Measurements from ENCODE around the gene MRPS21. TPM values are rescaled to one million over a fixed set of nuclear protein-coding genes. Genes with fewer than 3 reads are reported as not detected.
A peak's percentile ranks its signal among the peaks of the same experiment; 100 is the strongest.

Gene MRPS21
- total and polyA plus RNA-seq, 4 experiments from 2014 or later, result 62.9 to 89.4 (median 68.5) TPM

- H3K36me3 ChIP-seq (ENCODE audit: insufficient read depth, low read length), result no peaks in the 10 kb centered on the region
- intact Hi-C loops (cut with micrococcal nuclease), result loop anchor here (1.0 to 2.0 kb wide), 4 partner anchors 11 to 46 kb away; partner anchors contain the start of genes ANP32E, APH1A and MRPS21
- ChIA-PET POLR2A (ENCODE audit: partially characterized antibody) (interaction anchor here (0.7 to 2.6 kb wide), 12 partner anchors 9 to 395 kb away, joined by 3 to 37 read pairs (median 5); partner anchors contain the start of genes ANP32E, APH1A and RPRD2), CTCF (ENCODE audit: partially characterized antibody) (interaction anchor here (0.7 to 3.9 kb wide), 10 partner anchors 9 to 875 kb away, joined by 3 to 45 read pairs (median 4); partner anchors contain the start of genes ANP32E, C1orf54, CA14 and TNFAIP8L2)
- no peaks in the 10 kb centered on the region for H3K27me3 ChIP-seq (ENCODE audit: insufficient read depth, low read length)
- Mint-ChIP-seq H3K4me1 (peaks cover 15 to 27% (median 24%) of the 10 kb centered on the region in 4 donors), H3K36me3 (peaks cover 0 to 1% of the 10 kb centered on the region in 2 donors), H3K27ac (peak within 1 kb of the TSS; percentile 87 to 98 (median 96)), H3K27me3 (no peaks in the 10 kb centered on the region), H3K9me3 (peaks cover 0 to 4% (median 0%) of the 10 kb centered on the region in 8 donors), H3K4me3 (peak within 1 kb of the TSS; percentile 83 to 97 (median 89))
- peak within 1 kb of the TSS; percentile 57 for H3K27ac ChIP-seq (ENCODE audit: low read depth, low read length)
- H3K4me3 ChIP-seq (ENCODE audit: low read length in 2 of 2), result peak within 1 kb of the TSS; percentile 61 to 80
- peaks cover 23% of the 10 kb centered on the region for H3K4me1 ChIP-seq (ENCODE audit: insufficient read depth, low read length)
- DNase-seq, result peak; percentile 81 to 89 (median 88)
- H3K9me3 ChIP-seq (ENCODE audit: control insufficient read depth in 1 of 2, low read length in 2 of 2), result no peaks in the 10 kb centered on the region
These were observed 11.7 kb upstream of the MRPS21 start, which contains the start of gene CIART for GRCh38 chr1:150281758-150282557. TSS of gene CIART (plus strand) at chr1:150282554. CDS start at chr1:150283268, 714 bp downstream.

DNA sequence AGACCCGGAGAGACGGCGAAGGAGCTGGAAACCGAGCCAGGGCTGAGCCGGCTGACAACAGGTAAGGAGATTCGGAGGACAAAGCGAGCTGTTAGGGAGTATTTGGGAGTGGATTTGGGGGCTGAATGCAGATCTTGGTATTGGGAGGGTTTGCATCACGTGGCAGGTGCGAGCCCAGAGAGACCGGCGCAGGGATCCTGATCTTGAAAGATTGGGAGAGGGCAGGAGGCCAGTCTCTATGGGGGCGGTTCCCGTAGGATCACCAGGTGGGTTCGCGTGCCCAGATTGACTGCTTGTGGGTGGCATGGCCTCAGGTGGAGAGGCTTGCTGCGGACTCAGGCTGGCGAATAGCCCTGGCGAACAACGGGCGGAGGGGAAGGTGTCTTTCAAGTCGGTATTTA, 11.1 kb upstream of the MRPS21 start:
- intact Hi-C loops (cut with micrococcal nuclease), result loop anchor here (1.0 to 2.0 kb wide), 3 partner anchors 11 to 46 kb away; partner anchors contain the start of genes ANP32E, APH1A and MRPS21

GRCh38 chr1:150283260-150283659, 10.4 kb upstream of the MRPS21 start:
- ChIA-PET POLR2A (ENCODE audit: partially characterized antibody) (interaction anchor here (0.9 to 2.6 kb wide), 5 partner anchors 12 to 722 kb away, joined by 3 to 37 read pairs (median 7); partner anchors contain the start of genes APH1A and RPRD2), CTCF (ENCODE audit: partially characterized antibody) (interaction anchor here (1.7 to 3.9 kb wide), 2 partner anchors 27 to 96 kb away, joined by 4 to 45 read pairs; partner anchors contain the start of gene CA14)
- peaks cover 23% of the 10 kb centered on the region for H3K4me1 ChIP-seq (ENCODE audit: insufficient read depth, low read length)
- no peak overlapping the region for H3K4me3 ChIP-seq (ENCODE audit: low read length in 2 of 2)
- peaks cover 15 to 27% (median 24%) of the 10 kb centered on the region in 4 donors for H3K4me1 Mint-ChIP-seq
- H3K4me3 Mint-ChIP-seq, result peak overlapping the region in 5 of 8 donors; percentile 6 to 93 (median 26)
- H3K36me3 Mint-ChIP-seq, result peaks cover 0 to 1% of the 10 kb centered on the region in 2 donors
- H3K36me3 ChIP-seq (ENCODE audit: insufficient read depth, low read length), result no peaks in the 10 kb centered on the region
- H3K27me3 Mint-ChIP-seq, result no peaks in the 10 kb centered on the region
- H3K9me3 ChIP-seq (ENCODE audit: control insufficient read depth in 1 of 2, low read length in 2 of 2), result no peaks in the 10 kb centered on the region
- peak overlapping the region in 6 of 7 donors; percentile 39 to 96 (median 80) for H3K27ac Mint-ChIP-seq
- H3K27ac ChIP-seq (ENCODE audit: low read depth, low read length), result peak overlapping the region; percentile 10
- H3K27me3 ChIP-seq (ENCODE audit: insufficient read depth, low read length), result no peaks in the 10 kb centered on the region
- intact Hi-C loops (cut with micrococcal nuclease), result loop anchor here (2.0 kb wide), 1 partner anchor 14 kb away; the partner anchor contains the start of gene APH1A
- H3K9me3 Mint-ChIP-seq, result peaks cover 0 to 4% (median 0%) of the 10 kb centered on the region in 8 donors
- DNase-seq, result no peak

More for the DNA sequence above, 11.1 kb upstream of the MRPS21 start:
- Histone ChIP-seq H3K27ac (ENCODE audit: low read depth, low read length) (peak overlapping the region; percentile 24), H3K4me1 (ENCODE audit: insufficient read depth, low read length) (peaks cover 23% of the 10 kb centered on the region), H3K36me3 (ENCODE audit: insufficient read depth, low read length) (no peaks in the 10 kb centered on the region), H3K4me3 (ENCODE audit: low read length in 2 of 2) (no peak overlapping the region), H3K9me3 (ENCODE audit: control insufficient read depth in 1 of 2, low read length in 2 of 2) (no peaks in the 10 kb centered on the region), H3K27me3 (ENCODE audit: insufficient read depth, low read length) (no peaks in the 10 kb centered on the region)
- Mint-ChIP-seq H3K27me3 (no peaks in the 10 kb centered on the region), H3K27ac (peak overlapping the region; percentile 87 to 98 (median 96)), H3K4me1 (peaks cover 15 to 27% (median 24%) of the 10 kb centered on the region in 4 donors), H3K4me3 (peak overlapping the region; percentile 83 to 97 (median 89)), H3K9me3 (peaks cover 0 to 4% (median 0%) of the 10 kb centered on the region in 8 donors), H3K36me3 (peaks cover 0 to 1% of the 10 kb centered on the region in 2 donors)
- POLR2A ChIA-PET (ENCODE audit: partially characterized antibody), result interaction anchor here (0.7 to 2.6 kb wide), 7 partner anchors 13 to 722 kb away, joined by 3 to 37 read pairs (median 5); partner anchors contain the start of genes APH1A and RPRD2
- DNase-seq, result no peak
- CTCF ChIA-PET (ENCODE audit: partially characterized antibody), result interaction anchor here (0.7 to 3.9 kb wide), 3 partner anchors 26 to 95 kb away, joined by 3 to 45 read pairs (median 4); partner anchors contain the start of gene CA14

DNA sequence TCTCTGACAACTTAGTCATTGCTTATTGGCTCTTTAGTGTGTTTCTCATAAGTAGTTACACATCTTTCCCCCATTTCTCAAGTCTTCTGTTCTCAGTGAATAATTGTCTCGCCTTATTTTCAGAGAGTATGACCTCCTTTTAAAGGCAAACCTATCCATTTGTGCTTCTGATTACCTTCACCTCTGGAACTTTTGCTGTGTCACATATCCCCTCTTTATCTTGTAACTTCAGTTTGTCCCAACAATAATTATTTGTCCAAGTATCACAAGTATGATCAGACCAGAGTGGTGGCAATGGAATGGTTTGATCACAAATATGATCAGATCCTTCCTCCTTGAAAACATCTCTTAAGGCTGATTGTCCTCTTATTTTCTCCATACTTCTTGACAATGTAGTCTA, 5.3 kb upstream of the MRPS21 start:
- H3K27me3 Mint-ChIP-seq, result no peaks in the 10 kb centered on the region
- ChIA-PET POLR2A (ENCODE audit: partially characterized antibody) (interaction anchor here (0.5 kb wide), 1 partner anchor 199 kb away, joined by 3 read pairs; no protein-coding TSS in a partner anchor), CTCF (ENCODE audit: partially characterized antibody) (no interaction called here)
- peaks cover 9% of the 10 kb centered on the region for H3K4me1 ChIP-seq (ENCODE audit: insufficient read depth, low read length)
- no peak overlapping the region for H3K4me3 Mint-ChIP-seq
- H3K27ac ChIP-seq (ENCODE audit: low read depth, low read length), result no peak overlapping the region
- no peak overlapping the region for H3K27ac Mint-ChIP-seq
- intact Hi-C loops (cut with micrococcal nuclease), result no loop called here
- no peaks in the 10 kb centered on the region for H3K9me3 ChIP-seq (ENCODE audit: control insufficient read depth in 1 of 2, low read length in 2 of 2)
- H3K4me3 ChIP-seq (ENCODE audit: low read length in 2 of 2), result no peak overlapping the region
- no peak for DNase-seq
- no peaks in the 10 kb centered on the region for H3K9me3 Mint-ChIP-seq
- H3K36me3 ChIP-seq (ENCODE audit: insufficient read depth, low read length), result no peaks in the 10 kb centered on the region
- peaks cover 0 to 2% of the 10 kb centered on the region in 2 donors for H3K36me3 Mint-ChIP-seq
- no peaks in the 10 kb centered on the region for H3K27me3 ChIP-seq (ENCODE audit: insufficient read depth, low read length)
- peaks cover 7 to 8% (median 7%) of the 10 kb centered on the region in 4 donors for H3K4me1 Mint-ChIP-seq

GRCh38 chr1:150288822-150289221, 4.8 kb upstream of the MRPS21 start:
- no peaks in the 10 kb centered on the region for H3K27me3 Mint-ChIP-seq
- Histone ChIP-seq H3K9me3 (ENCODE audit: control insufficient read depth in 1 of 2, low read length in 2 of 2) (no peaks in the 10 kb centered on the region), H3K27me3 (ENCODE audit: insufficient read depth, low read length) (no peaks in the 10 kb centered on the region), H3K27ac (ENCODE audit: low read depth, low read length) (no peak overlapping the region), H3K36me3 (ENCODE audit: insufficient read depth, low read length) (no peaks in the 10 kb centered on the region), H3K4me1 (ENCODE audit: insufficient read depth, low read length) (peaks cover 10% of the 10 kb centered on the region), H3K4me3 (ENCODE audit: low read length in 2 of 2) (no peak overlapping the region)
- DNase-seq, result no peak
- POLR2A ChIA-PET (ENCODE audit: partially characterized antibody), result interaction anchor here (0.5 to 0.7 kb wide), 2 partner anchors 29 to 199 kb away, joined by 3 read pairs; no protein-coding TSS in a partner anchor
- H3K9me3 Mint-ChIP-seq, result no peaks in the 10 kb centered on the region
- peaks cover 0 to 7% of the 10 kb centered on the region in 2 donors for H3K36me3 Mint-ChIP-seq
- H3K4me3 Mint-ChIP-seq, result no peak overlapping the region
- peaks cover 11% of the 10 kb centered on the region in 4 donors for H3K4me1 Mint-ChIP-seq
- intact Hi-C loops (cut with micrococcal nuclease), result no loop called here
- H3K27ac Mint-ChIP-seq, result peak overlapping the region in 1 of 7 donors; percentile 56
- CTCF ChIA-PET (ENCODE audit: partially characterized antibody), result no interaction called here

- Mint-ChIP-seq H3K9me3 (no peaks in the 10 kb centered on the region), H3K36me3 (peaks cover 16 to 47% of the 10 kb centered on the region in 2 donors), H3K4me1 (peaks cover 20 to 34% (median 29%) of the 10 kb centered on the region in 4 donors), H3K4me3 (peak overlapping the region in 6 of 8 donors; percentile 0 to 51 (median 28)), H3K27ac (peak overlapping the region in 6 of 7 donors; percentile 17 to 88 (median 47)), H3K27me3 (no peaks in the 10 kb centered on the region)
- DNase-seq, result no peak
- Histone ChIP-seq H3K9me3 (ENCODE audit: control insufficient read depth in 1 of 2, low read length in 2 of 2) (no peaks in the 10 kb centered on the region), H3K27me3 (ENCODE audit: insufficient read depth, low read length) (no peaks in the 10 kb centered on the region), H3K4me3 (ENCODE audit: low read length in 2 of 2) (no peak overlapping the region), H3K27ac (ENCODE audit: low read depth, low read length) (no peak overlapping the region), H3K36me3 (ENCODE audit: insufficient read depth, low read length) (peaks cover 7% of the 10 kb centered on the region), H3K4me1 (ENCODE audit: insufficient read depth, low read length) (peaks cover 20% of the 10 kb centered on the region)
- ChIA-PET CTCF (ENCODE audit: partially characterized antibody) (interaction anchor here (1.3 kb wide), 1 partner anchor 40 kb away, joined by 5 read pairs; no protein-coding TSS in a partner anchor), POLR2A (ENCODE audit: partially characterized antibody) (interaction anchor here (1.5 to 1.8 kb wide), 3 partner anchors 13 to 27 kb away, joined by 3 to 5 read pairs (median 4); partner anchors contain the start of genes APH1A, CIART and PRPF3)
- intact Hi-C loops (cut with micrococcal nuclease), result loop anchor here (2.0 kb wide), 1 partner anchor 25 kb away; the partner anchor contains the start of gene PRPF3
These were observed 1.8 kb downstream of the MRPS21 start for GRCh38 chr1:150295476-150295875.

Measured in CD4-positive, alpha-beta memory T cell (primary cell).